Activated CD4-positive, alpha-beta T cell treated with anti-CD3 and anti-CD28 coated beads, Interleukin-2, amount 50 U/mL, for 24 hours (primary cell): ENCODE results near the gene EIF5A2.
"Not testable (repeated sequence)": the region's sequence is repeated elsewhere in the genome, so short reads cannot be mapped to it uniquely, and the experiment has no call there.

ENCODE experiments used
- DNase-seq, 2 donors: peaks; one replicate each; pipeline ENCODE4 v3.0.0-alpha.2; 2020; ENCODE audit warnings: low read depth in 1 of 2, low spot score in 1 of 2

EIF5A2 gene

GRCh38 chr3:170908235-170909116, at the start of gene EIF5A2:
Gene EIF5A2, minus strand, starts transcription at chr3:170908637. Its CDS starts 831 bp downstream, at chr3:170907806.
- DNase-seq, result peak; percentile 92 to 94

- DNase-seq, result no peak
These were observed 48.2 kb upstream of the EIF5A2 start for GRCh38 chr3:170956647-170957046.

GRCh38 chr3:170953736-170954135, 45.3 kb upstream of the EIF5A2 start:
- DNase-seq, result no peak

DNA sequence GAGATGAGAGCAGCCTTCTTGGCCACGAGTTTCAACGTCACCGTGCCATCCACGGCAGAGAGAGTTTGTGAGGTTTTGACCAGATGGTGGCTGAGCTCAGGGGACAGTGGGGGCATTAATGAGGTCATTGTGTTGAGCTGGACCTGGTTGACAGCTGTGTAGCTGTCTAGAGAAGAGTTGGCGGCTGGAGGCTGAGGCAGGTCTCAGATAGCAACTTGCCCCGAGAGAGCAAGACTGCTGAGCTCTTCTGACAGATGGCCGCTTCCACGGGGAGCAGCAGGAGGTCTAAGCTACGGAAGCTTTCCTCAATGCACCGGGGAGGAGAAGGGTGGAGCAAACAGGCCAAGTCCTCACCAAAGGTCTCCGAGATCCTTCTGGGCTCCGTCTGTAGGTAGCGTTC, 44.8 kb upstream of the EIF5A2 start:
- no peak for DNase-seq

DNA sequence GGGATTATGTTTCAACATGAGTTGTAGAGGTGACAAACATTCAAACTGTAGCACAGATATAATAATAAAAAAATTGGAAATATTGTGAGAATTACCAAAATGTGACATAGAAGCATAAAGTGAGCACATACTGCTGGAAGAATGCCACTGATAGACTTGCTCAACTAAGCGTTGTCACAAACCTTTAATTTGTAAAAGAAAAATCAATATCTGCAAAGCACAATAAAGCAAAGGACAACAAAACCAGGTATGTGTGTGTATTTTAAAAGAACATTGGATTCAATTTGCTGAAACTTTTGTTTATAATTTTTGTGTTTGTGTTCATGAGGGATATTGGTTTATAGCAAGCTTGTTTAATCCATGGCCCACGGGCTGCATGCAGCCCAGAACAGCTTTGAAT, 40.8 kb upstream of the EIF5A2 start:
- DNase-seq, result no peak

DNA sequence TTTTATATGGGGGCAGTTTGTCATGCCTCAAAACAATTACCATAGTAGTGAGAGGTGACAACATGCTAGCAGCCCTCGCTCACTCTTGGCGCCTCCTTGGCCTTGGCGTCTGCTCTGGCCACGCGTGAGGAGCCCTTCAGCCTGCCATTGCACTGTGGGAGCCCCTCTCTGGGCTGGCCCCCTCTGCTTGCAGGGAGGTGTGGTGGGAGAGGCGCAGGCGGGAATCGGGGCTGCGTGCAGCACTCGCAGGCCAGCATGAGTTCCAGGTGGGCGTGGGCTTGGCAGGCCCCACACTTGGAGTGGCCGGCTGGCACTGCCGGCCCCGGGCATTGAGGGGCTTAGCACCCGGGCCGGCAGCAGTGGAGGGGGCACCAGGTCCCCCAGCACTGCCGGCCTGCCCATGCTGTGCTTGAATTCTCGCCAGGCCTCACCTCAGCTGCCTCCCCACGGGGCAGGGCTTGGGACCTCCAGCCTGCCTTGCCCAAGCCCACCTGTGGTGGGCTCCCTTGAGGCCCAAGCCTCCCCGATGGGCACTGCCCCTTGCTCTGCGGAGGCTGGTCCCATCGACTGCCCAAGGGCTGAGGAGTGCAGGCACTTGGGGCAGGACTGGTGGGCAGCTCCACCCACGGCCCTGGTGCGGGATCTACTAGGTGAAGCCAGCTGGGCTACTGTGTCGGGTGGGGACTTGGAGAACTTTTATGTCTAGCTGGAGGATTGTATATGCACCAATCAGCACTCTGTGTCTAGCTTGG, 38.8 kb upstream of the EIF5A2 start:
- DNase-seq, result no peak

DNA sequence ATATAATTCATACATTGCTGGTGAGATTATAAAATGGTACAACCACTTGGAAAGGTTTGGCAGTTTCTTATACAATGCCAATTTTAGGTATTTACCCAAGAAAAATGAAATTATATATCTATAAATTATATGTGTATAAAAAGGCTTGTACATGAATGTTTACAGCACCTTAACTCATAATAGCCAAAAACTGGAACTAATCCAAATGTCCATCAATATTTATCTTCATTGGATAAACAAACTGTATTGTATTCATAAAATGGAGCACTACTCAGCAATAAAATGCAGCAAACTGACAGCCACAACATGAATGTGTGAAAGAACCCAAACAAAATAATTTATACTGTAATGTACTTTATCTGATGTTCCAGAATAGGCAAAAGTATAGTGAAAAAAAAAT, 33.6 kb upstream of the EIF5A2 start:
- DNase-seq, result no peak

GRCh38 chr3:170941551-170941950, 33.1 kb upstream of the EIF5A2 start:
- no peak for DNase-seq

- DNase-seq, result not testable (repeated sequence)
These were observed 24.6 kb upstream of the EIF5A2 start for GRCh38 chr3:170933039-170933438.

DNA sequence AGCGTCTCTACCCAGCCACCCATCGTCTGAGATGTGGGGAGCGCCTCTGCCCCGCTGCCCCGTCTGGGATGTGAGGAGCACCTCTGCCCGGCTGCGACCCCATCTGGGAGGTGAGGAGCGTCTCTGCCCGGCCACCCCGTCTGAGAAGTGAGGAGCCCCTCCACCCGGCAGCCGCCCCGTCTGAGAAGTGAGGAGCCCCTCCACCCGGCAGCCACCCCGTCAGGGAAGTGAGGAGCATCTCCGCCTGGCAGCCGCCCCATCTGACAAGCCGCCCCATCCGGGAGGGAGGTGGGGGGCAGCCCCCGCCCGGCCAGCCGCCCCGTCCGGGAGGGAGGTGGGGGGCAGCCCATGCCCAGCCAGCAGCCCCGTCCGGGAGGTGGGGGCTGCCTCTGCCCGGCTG, 15.1 kb upstream of the EIF5A2 start:
- not testable (repeated sequence) for DNase-seq

- no peak for DNase-seq
These were observed 10.3 kb upstream of the EIF5A2 start for GRCh38 chr3:170918715-170919114.

GRCh38 chr3:170914690-170915089, 6.3 kb upstream of the EIF5A2 start:
- no peak for DNase-seq

DNA sequence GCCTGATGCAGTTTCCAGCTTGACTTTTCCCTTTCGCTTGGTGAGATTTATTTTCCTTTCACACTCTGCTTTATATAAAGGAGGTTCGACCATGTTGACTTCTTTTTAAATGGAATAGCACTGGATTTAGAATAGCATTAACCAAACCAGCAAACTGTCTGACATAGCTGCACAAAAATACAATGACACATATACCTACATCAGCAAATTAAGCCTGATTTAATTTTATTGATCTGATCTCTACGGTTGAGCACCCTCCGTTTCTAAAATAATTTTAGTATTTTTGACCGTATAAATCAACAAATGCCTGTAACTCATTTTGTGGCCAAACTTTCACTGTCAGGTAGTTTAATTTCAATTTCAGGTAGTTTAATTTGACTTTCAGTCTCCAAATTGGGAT, 5.8 kb upstream of the EIF5A2 start:
- DNase-seq, result no peak

GRCh38 chr3:170911051-170911450, 2.6 kb upstream of the EIF5A2 start:
- no peak for DNase-seq

DNA sequence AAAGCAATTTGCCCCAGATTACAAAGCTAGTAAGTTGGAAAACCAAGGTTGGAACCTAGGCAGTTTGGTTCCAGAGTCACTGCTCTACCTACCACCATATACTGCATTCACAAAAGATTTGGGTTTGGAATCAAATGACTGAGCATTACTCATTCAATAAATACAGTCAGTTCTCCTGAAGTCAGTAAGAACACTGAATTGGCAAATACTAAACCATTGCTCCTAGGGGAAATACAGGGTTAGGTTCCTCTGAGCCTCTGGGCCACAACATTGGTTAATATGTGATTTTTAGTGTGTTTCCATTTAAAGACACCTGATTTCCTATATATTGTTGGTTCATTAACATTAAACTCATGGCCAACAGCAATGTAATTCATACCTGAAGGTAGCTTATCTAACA, 2.1 kb upstream of the EIF5A2 start:
- DNase-seq, result no peak

- no peak for DNase-seq
These were observed 879 bp upstream of the EIF5A2 start for GRCh38 chr3:170909129-170909903.

DNA sequence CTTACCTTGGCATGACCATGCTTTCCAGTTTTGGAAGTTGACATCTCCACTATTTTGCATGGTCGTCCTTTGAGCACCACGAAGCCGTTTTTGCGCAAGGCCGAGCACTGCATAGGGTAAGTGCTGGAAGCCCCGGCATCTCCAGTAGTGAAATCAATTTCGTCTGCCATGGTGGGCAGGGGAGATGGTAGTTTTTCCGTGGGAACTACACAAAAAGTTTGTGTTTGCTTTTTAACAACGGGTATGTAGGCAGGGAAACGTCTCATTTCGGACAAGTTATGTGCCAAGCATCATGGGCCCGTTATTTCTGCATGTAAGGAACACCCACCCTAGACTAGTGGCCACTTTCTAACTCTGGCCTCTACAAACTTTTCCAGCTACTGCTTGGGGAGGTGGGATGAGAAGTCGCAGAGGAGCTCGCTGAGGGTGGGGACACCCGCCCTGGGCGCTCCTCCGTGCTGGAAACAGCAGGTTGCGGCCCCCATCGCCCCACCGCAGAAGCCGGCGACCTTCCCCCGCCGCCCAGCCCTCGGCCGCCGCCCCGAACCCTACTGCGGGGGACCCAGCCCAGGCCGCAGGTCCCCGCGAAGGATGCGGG, 701 bp downstream of the EIF5A2 start:
- DNase-seq, result no peak

DNA sequence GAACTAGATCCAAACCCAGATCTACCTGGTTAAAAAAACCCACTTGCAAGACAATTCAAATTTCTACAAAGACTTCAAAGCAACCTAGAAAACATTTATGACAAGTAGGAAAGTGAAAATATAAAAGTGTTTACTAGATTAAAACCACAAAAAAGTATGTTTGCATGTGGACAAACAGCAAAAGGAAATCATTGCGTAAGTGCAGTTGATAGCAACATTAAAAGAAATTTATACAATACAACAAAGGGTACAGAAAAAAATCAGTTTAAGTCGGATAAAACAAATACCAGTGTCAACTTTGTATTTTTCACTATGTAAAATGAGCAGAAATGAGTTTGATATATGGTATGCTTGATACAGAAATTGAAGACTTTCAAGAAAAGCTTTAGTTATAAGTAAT, 2.6 kb downstream of the EIF5A2 start:
- no peak for DNase-seq

GRCh38 chr3:170903123-170903522, 5.3 kb downstream of the EIF5A2 start:
- DNase-seq, result no peak

- DNase-seq, result no peak
These were observed 9.0 kb downstream of the EIF5A2 start for GRCh38 chr3:170899455-170899854.

- no peak for DNase-seq
These were observed 10.5 kb downstream of the EIF5A2 start for GRCh38 chr3:170897978-170898377.
